H9 (cell line): ENCODE results near the gene SPHK2. TPM values are rescaled to one million over a fixed set of nuclear protein-coding genes. Genes with fewer than 3 reads are reported as not detected.

Experiments
- DNase-seq: peaks from one replicate; pipeline ENCODE4 v3.0.0-alpha.2; 2017
- H2AFZ ChIP-seq: one replicate; pipeline ENCODE4 v1.6.1; 2013; ENCODE audit warnings: mild to moderate bottlenecking, low read length, control low read depth, moderate library complexity
- H2AK5ac ChIP-seq: 2 replicates; pipeline ENCODE4 v1.6.1; 2013; ENCODE audit warnings: low read length, control low read depth, mixed read lengths; ENCODE audit not compliant: insufficient read length
- H2BK120ac ChIP-seq: one replicate; pipeline ENCODE4 v1.6.1; 2013; ENCODE audit warnings: low read depth, mild to moderate bottlenecking, low read length, control low read depth, inconsistent platforms; ENCODE audit not compliant: poor library complexity, severe bottlenecking
- H2BK12ac ChIP-seq: 2 replicates; pipeline ENCODE4 v1.6.1; 2013; ENCODE audit warnings: low read length, control low read depth, mixed read lengths, low read depth; ENCODE audit not compliant: insufficient read length
- H2BK15ac ChIP-seq: 2 replicates; pipeline ENCODE4 v1.6.1; 2013; ENCODE audit warnings: low read depth, low read length, control low read depth
- H2BK20ac ChIP-seq: one replicate; pipeline ENCODE4 v1.6.1; 2013; ENCODE audit warnings: low read depth, mild to moderate bottlenecking, low read length, control low read depth, inconsistent platforms; ENCODE audit not compliant: poor library complexity, severe bottlenecking
- H2BK5ac ChIP-seq: 2 replicates; pipeline ENCODE4 v1.6.1; 2013; ENCODE audit warnings: low read length, control low read depth, mixed read lengths; ENCODE audit not compliant: insufficient read length
- H3K14ac ChIP-seq: 2 replicates; pipeline ENCODE4 v1.6.1; 2013; ENCODE audit warnings: low read length, control low read depth; ENCODE audit not compliant: insufficient read depth
- H3K18ac ChIP-seq: 2 replicates; pipeline ENCODE4 v1.6.1; 2013; ENCODE audit warnings: low read depth, mild to moderate bottlenecking, mixed read lengths, low read length, control low read depth; ENCODE audit not compliant: insufficient read length
- H3K23ac ChIP-seq: 2 replicates; pipeline ENCODE4 v1.6.1; 2013; ENCODE audit warnings: low read length, control low read depth, mixed read lengths, low read depth; ENCODE audit not compliant: insufficient read length
- H3K23me2 ChIP-seq: 2 replicates; pipeline ENCODE4 v1.6.1; 2013; ENCODE audit warnings: low read depth, mild to moderate bottlenecking, mixed read lengths, low read length, control low read depth; ENCODE audit not compliant: insufficient read length, poor library complexity, severe bottlenecking
- H3K27ac ChIP-seq: 2 replicates; pipeline ENCODE4 v1.5.1; 2013; ENCODE audit warnings: low read length, control low read depth, mixed read lengths, low read depth; ENCODE audit not compliant: insufficient read length
- H3K27me3 ChIP-seq: 2 replicates; pipeline ENCODE4 v1.6.1; 2013; ENCODE audit warnings: low read length, control low read depth, inconsistent platforms; ENCODE audit not compliant: insufficient read depth
- H3K4ac ChIP-seq: 2 replicates; pipeline ENCODE4 v1.6.1; 2013; ENCODE audit warnings: low read depth, mild to moderate bottlenecking, control low read depth, inconsistent platforms, low read length, moderate library complexity
- H3K4me1 ChIP-seq: 2 replicates; pipeline ENCODE4 v1.6.1; 2013; ENCODE audit warnings: low read length, control low read depth, inconsistent platforms; ENCODE audit not compliant: insufficient read depth
- H3K4me2 ChIP-seq: 2 replicates; pipeline ENCODE4 v1.6.1; 2013; ENCODE audit warnings: low read length, control low read depth, mixed read lengths; ENCODE audit not compliant: insufficient read length, insufficient read depth
- H3K56ac ChIP-seq: 2 replicates; pipeline ENCODE4 v1.6.1; 2013; ENCODE audit warnings: low read depth, mild to moderate bottlenecking, mixed read lengths, low read length, control low read depth; ENCODE audit not compliant: insufficient read length
- H3K79me1 ChIP-seq: 2 replicates; pipeline ENCODE4 v1.6.1; 2013; ENCODE audit warnings: low read depth, mild to moderate bottlenecking, moderate library complexity, low read length, control low read depth, inconsistent platforms; ENCODE audit not compliant: insufficient read depth, poor library complexity, severe bottlenecking
- H3K79me2 ChIP-seq: 2 replicates; pipeline ENCODE4 v1.6.1; 2013; ENCODE audit warnings: low read length, control low read depth, inconsistent platforms; ENCODE audit not compliant: insufficient read depth
- H3K9ac ChIP-seq: 2 replicates; pipeline ENCODE4 v1.6.1; 2013; ENCODE audit warnings: low read length, control low read depth, mixed read lengths; ENCODE audit not compliant: insufficient read length; ENCODE audit errors: extremely low read depth
- H3K9me3 ChIP-seq: one replicate; pipeline ENCODE4 v1.6.1; 2013; ENCODE audit warnings: low read depth, low read length, inconsistent platforms; ENCODE audit not compliant: control insufficient read depth
- H3T11ph ChIP-seq: one replicate; pipeline ENCODE4 v1.6.1; 2013; ENCODE audit warnings: mild to moderate bottlenecking, low read length, control low read depth, inconsistent platforms
- H4K20me1 ChIP-seq: one replicate; pipeline ENCODE4 v1.6.1; 2013; ENCODE audit not compliant: control insufficient read depth, insufficient read length, insufficient read depth
- H4K5ac ChIP-seq: 2 replicates; pipeline ENCODE4 v1.6.1; 2013; ENCODE audit warnings: low read depth, mild to moderate bottlenecking, mixed read lengths, low read length, control low read depth; ENCODE audit not compliant: insufficient read length
- H4K8ac ChIP-seq: replicated peaks from 2 replicates; pipeline ENCODE4 v1.6.1; 2013; ENCODE audit warnings: low read length, control low read depth, mixed read lengths, low read depth; ENCODE audit not compliant: insufficient read length
- H4K91ac ChIP-seq: 2 replicates; pipeline ENCODE4 v1.6.1; 2013; ENCODE audit warnings: low read depth, mild to moderate bottlenecking, moderate library complexity, mixed read lengths, low read length, control low read depth; ENCODE audit not compliant: insufficient read length
- H3K27ac Mint-ChIP-seq, 3 experiments: 2 replicates in 2 of 3; 3 replicates in 1 of 3; pipeline ENCODE4 v1.8.0; 2020 to 2021; ENCODE audit warnings: mixed read lengths in 3 of 3, mild to moderate bottlenecking in 1 of 3, moderate library complexity in 1 of 3
- H3K27me3 Mint-ChIP-seq: 2 replicates; pipeline ENCODE4 v1.8.0; 2021; ENCODE audit warnings: low read depth, mild to moderate bottlenecking, moderate library complexity, mixed read lengths
- H3K36me3 Mint-ChIP-seq, 3 experiments: 2 replicates in 2 of 3; 3 replicates in 1 of 3; pipeline ENCODE4 v1.8.0; 2020 to 2021; ENCODE audit warnings: low read depth in 3 of 3, mixed read lengths in 3 of 3; ENCODE audit not compliant: insufficient read depth in 1 of 3
- H3K4me1 Mint-ChIP-seq, 2 experiments: 2 replicates each; pipeline ENCODE4 v1.8.0; 2020; ENCODE audit warnings: mixed read lengths in 2 of 2
- H3K4me3 Mint-ChIP-seq, 2 experiments: 2 replicates in 1 of 2; 3 replicates in 1 of 2; pipeline ENCODE4 v1.8.0; 2020 to 2021; ENCODE audit warnings: mild to moderate bottlenecking in 2 of 2, mixed read lengths in 2 of 2, moderate library complexity in 1 of 2
- H3K9me3 Mint-ChIP-seq, 2 experiments: 2 replicates in 1 of 2; 3 replicates in 1 of 2; pipeline ENCODE4 v1.8.0; 2020; ENCODE audit warnings: mild to moderate bottlenecking in 2 of 2, mixed read lengths in 2 of 2, moderate library complexity in 1 of 2
- WGBS: extraction: QIAGEN DNeasy Blood & Tissue Kit; methylation state at CpG from one replicate; pipeline ENCODE4 v1.1.7; 2013; ENCODE audit warnings: missing lambda C conversion rate, low lambda C conversion rate, mixed read lengths; ENCODE audit not compliant: insufficient read length; ENCODE audit errors: extremely low coverage; 5-methylcytosine and 5-hydroxymethylcytosine counted together
- total RNA-seq: library from RNA; stranded (reverse); gene quantifications from 2 replicates; pipeline ENCODE4 v1.2.1, GENCODE V29; 2021
- TF ChIP-seq, protein P1 (sequence below): fragments of 200-600 bp; sonication (generic); conservative IDR thresholded peaks from 3 replicates; pipeline ENCODE4 v1.8.0; 2021; ENCODE audit warnings: antibody characterized with exemption, mild to moderate bottlenecking

SPHK2 gene
- total RNA-seq, 1 experiment from 2014 or later: 57.2 TPM

DNA sequence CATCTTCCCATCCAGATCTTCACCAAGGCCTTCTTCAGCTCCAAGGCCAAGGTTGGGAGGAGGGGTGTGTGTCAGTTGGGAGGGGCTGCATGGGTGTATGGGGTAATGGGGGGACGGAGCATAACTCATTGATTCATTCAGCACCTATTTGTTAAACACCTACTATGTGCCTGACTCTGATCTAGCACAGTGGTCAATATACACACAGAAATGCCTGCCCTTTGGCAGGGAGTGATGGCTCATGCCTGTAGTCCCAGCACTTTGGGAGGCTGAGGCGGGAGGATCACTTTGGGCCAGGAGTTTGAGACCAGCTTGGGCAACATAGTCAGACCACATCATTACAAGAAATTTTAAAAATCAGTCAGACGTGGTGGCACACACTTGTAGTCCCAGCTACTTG lies 31.9 kb upstream of the SPHK2 start:
- Histone ChIP-seq H3K4me1 (no peaks in the 10 kb centered on the region), H2BK5ac (no peak overlapping the region), H2BK20ac (no peak overlapping the region), H3K18ac (no peak overlapping the region), H4K20me1 (no peaks in the 10 kb centered on the region), H2AFZ (no peak overlapping the region), H3K23me2 (peaks cover 9% of the 10 kb centered on the region), H3K23ac (no peak overlapping the region), H3K79me2 (no peaks in the 10 kb centered on the region), H3K9me3 (no peaks in the 10 kb centered on the region), H3K56ac (no peak overlapping the region), H4K8ac (no peak overlapping the region), H2BK15ac (no peak overlapping the region), H3K9ac (no peak overlapping the region), H3K27me3 (no peaks in the 10 kb centered on the region), H4K5ac (no peak overlapping the region), H2BK120ac (no peak overlapping the region), H3K4ac (no peak overlapping the region), H3T11ph (no peak overlapping the region), H2AK5ac (no peak overlapping the region), H3K4me2 (no peak overlapping the region), H3K14ac (no peak overlapping the region), H3K79me1 (no peaks in the 10 kb centered on the region), H3K27ac (no peak overlapping the region), H4K91ac (no peak overlapping the region), H2BK12ac (no peak overlapping the region)
- TF ChIP-seq, protein P1, sequence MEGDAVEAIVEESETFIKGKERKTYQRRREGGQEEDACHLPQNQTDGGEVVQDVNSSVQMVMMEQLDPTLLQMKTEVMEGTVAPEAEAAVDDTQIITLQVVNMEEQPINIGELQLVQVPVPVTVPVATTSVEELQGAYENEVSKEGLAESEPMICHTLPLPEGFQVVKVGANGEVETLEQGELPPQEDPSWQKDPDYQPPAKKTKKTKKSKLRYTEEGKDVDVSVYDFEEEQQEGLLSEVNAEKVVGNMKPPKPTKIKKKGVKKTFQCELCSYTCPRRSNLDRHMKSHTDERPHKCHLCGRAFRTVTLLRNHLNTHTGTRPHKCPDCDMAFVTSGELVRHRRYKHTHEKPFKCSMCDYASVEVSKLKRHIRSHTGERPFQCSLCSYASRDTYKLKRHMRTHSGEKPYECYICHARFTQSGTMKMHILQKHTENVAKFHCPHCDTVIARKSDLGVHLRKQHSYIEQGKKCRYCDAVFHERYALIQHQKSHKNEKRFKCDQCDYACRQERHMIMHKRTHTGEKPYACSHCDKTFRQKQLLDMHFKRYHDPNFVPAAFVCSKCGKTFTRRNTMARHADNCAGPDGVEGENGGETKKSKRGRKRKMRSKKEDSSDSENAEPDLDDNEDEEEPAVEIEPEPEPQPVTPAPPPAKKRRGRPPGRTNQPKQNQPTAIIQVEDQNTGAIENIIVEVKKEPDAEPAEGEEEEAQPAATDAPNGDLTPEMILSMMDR: no peak
- Mint-ChIP-seq H3K9me3 (peaks cover 3 to 4% of the 10 kb centered on the region in 2 experiments), H3K36me3 (no peaks in the 10 kb centered on the region; a peak in 1 of 7 replicates), H3K4me1 (peaks cover 11 to 12% of the 10 kb centered on the region in 2 experiments), H3K27me3 (peaks cover 47% of the 10 kb centered on the region), H3K27ac (no peak overlapping the region), H3K4me3 (no peak overlapping the region; a peak in 1 of 5 replicates)
- no peak for DNase-seq
- WGBS: no CpG with 5 or more reads among the region's 3 CpGs
